Measurements from ENCODE around the gene UQCR10.

DNA sequence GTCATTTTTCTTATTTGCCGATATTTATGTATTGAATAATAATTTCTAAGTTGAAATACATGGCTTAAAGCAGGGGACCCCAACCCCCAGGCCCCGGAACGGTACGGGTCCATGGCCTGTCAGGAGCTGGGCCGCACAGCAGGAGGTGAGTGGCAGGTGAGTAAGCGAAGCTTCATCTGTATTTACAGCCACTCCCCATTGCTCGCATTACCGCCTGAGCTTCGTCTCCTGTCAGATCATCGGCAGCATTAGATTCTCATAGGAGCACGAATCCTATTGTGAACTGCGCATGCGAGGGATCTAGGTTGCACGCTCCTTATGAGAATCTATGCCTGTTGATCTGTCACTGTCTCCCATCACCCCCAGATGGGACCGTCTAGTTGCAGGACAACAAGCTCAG is 4.9 kb upstream of the UQCR10 start:
- no peak for TF ChIP-seq POLR2A (IDR thresholded peaks at IDR 0.05; ENCODE audit: low read length)
- TF ChIP-seq GATA1 (IDR thresholded peaks at IDR 0.05; ENCODE audit: low read depth, low read length): no peak

All from erythroblast (primary cell).